HFFc6 (cell line): ENCODE results near the gene EEF1G. TPM values are rescaled to one million over a fixed set of nuclear protein-coding genes. Genes with fewer than 3 reads are reported as not detected.

Experiments used
- DNase-seq: peaks from one replicate; pipeline ENCODE4 v3.0.0-alpha.2; 2018
- H3K27ac Mint-ChIP-seq: 2 replicates; pipeline ENCODE4 v1.8.0; 2020; ENCODE audit warnings: mild to moderate bottlenecking, mixed read lengths
- H3K27me3 Mint-ChIP-seq: 2 replicates; pipeline ENCODE4 v1.8.0; 2021; ENCODE audit warnings: mild to moderate bottlenecking, moderate library complexity, mixed read lengths; ENCODE audit not compliant: insufficient read depth
- H3K36me3 Mint-ChIP-seq: 2 replicates; pipeline ENCODE4 v1.8.0; 2021; ENCODE audit warnings: low read depth, mixed read lengths
- H3K4me1 Mint-ChIP-seq: 2 replicates; pipeline ENCODE4 v1.8.0; 2020; ENCODE audit warnings: low read depth, mixed read lengths
- H3K4me3 Mint-ChIP-seq: 2 replicates; pipeline ENCODE4 v1.8.0; 2020; ENCODE audit warnings: mild to moderate bottlenecking, moderate library complexity, mixed read lengths
- H3K9me3 Mint-ChIP-seq: 2 replicates; pipeline ENCODE4 v1.8.0; 2020; ENCODE audit warnings: mild to moderate bottlenecking, mixed read lengths
- CTCF ChIP-seq: fragments of 200-600 bp; sonication (generic); IDR thresholded peaks from 2 replicates; pipeline ENCODE4 v1.5.0; 2021; ENCODE audit warnings: antibody characterized with exemption, mild to moderate bottlenecking
- total RNA-seq, 6 experiments: library from RNA; stranded (reverse); fragmentation: NEBNext Ultra II Directional; extraction: Animal tissue kit (Norgen Biotek cat#: 25700); gene quantifications; 2 replicates in 1 of 6; 3 replicates in 5 of 6; pipeline ENCODE4 v1.2.3, GENCODE V29; 2021

Gene EEF1G
- total RNA-seq, 6 experiments from 2014 or later, result 1,302 to 1,474 (median 1,327) TPM

GRCh38 chr11:62615521-62615920, 41.8 kb upstream of the EEF1G start:
- Mint-ChIP-seq H3K36me3 (peaks cover 4% of the 10 kb centered on the region; the same call in 1 of the 2 replicates), H3K27ac (no peak overlapping the region), H3K4me3 (no peak overlapping the region), H3K9me3 (no peaks in the 10 kb centered on the region), H3K27me3 (peaks cover 5% of the 10 kb centered on the region), H3K4me1 (peaks cover 30% of the 10 kb centered on the region)
- DNase-seq, result no peak
- TF ChIP-seq CTCF, result no peak

- no peak for TF ChIP-seq CTCF
- Mint-ChIP-seq H3K4me1 (peaks cover 25% of the 10 kb centered on the region), H3K27me3 (peaks cover 5% of the 10 kb centered on the region), H3K4me3 (no peak overlapping the region), H3K36me3 (peaks cover 11% of the 10 kb centered on the region), H3K9me3 (no peaks in the 10 kb centered on the region), H3K27ac (peak overlapping the region; percentile 15; the same call in 1 of the 2 replicates)
- DNase-seq, result no peak
Observed at GRCh38 chr11:62614275-62614674, 40.6 kb upstream of the EEF1G start.

- Mint-ChIP-seq H3K9me3 (no peaks in the 10 kb centered on the region), H3K27me3 (peaks cover 5% of the 10 kb centered on the region), H3K4me3 (no peak overlapping the region), H3K4me1 (peaks cover 25% of the 10 kb centered on the region), H3K27ac (peak overlapping the region; percentile 66), H3K36me3 (peaks cover 11% of the 10 kb centered on the region)
- TF ChIP-seq CTCF, result no peak
- no peak for DNase-seq
Observed at GRCh38 chr11:62613291-62613778, 39.6 kb upstream of the EEF1G start.

GRCh38 chr11:62612366-62613290, 38.9 kb upstream of the EEF1G start, which contains the start of the genes EML3 and ROM1:
Gene EML3 (minus strand): TSS chr11:62612775. CDS start chr11:62612457, 318 bp downstream.
Gene ROM1 (plus strand): TSS chr11:62613257. CDS start chr11:62613282, 25 bp downstream.
- H3K4me3 Mint-ChIP-seq, result peak within 1 kb of the TSS; percentile 96
- peak within 1 kb of the TSS; percentile 93 for H3K27ac Mint-ChIP-seq
- peaks cover 5% of the 10 kb centered on the region for H3K27me3 Mint-ChIP-seq
- DNase-seq, result peak; percentile 43
- H3K9me3 Mint-ChIP-seq, result no peaks in the 10 kb centered on the region
- H3K36me3 Mint-ChIP-seq, result peaks cover 11% of the 10 kb centered on the region
- TF ChIP-seq CTCF, result peak; percentile 98
- H3K4me1 Mint-ChIP-seq, result peaks cover 25% of the 10 kb centered on the region

- peak overlapping the region; percentile 96 for H3K4me3 Mint-ChIP-seq
- no peaks in the 10 kb centered on the region for H3K9me3 Mint-ChIP-seq
- TF ChIP-seq CTCF, result no peak
- H3K36me3 Mint-ChIP-seq, result peaks cover 16% of the 10 kb centered on the region
- peaks cover 5% of the 10 kb centered on the region for H3K27me3 Mint-ChIP-seq
- peaks cover 25% of the 10 kb centered on the region for H3K4me1 Mint-ChIP-seq
- DNase-seq, result peak; percentile 67
- H3K27ac Mint-ChIP-seq, result peak overlapping the region; percentile 93
Observed at GRCh38 chr11:62611705-62612365, 38.1 kb upstream of the EEF1G start.
